C4-2B (cell line): ENCODE measurements around the gene GPHB5.
A peak's percentile ranks its signal among the peaks of the same experiment; 100 is the strongest.
"Not testable (repeated sequence)": the region's sequence is repeated elsewhere in the genome, so short reads cannot be mapped to it uniquely, and the experiment has no call there.

Source experiments
- H3K27ac ChIP-seq: fragments of 450-650 bp; 2 replicates; pipeline ENCODE4 v1.5.1; 2017
- CTCF ChIP-seq: fragments of 450-650 bp; conservative IDR thresholded peaks from 2 replicates; pipeline ENCODE4 v1.5.1; 2017; ENCODE audit warnings: mild to moderate bottlenecking
- ZFX ChIP-seq: fragments of 450-650 bp; IDR thresholded peaks from 2 replicates; pipeline ENCODE4 v1.6.1; 2017

GPHB5 gene

GRCh38 chr14:63342371-63342770 lies 23.6 kb upstream of the GPHB5 start:
- no peak for TF ChIP-seq CTCF
- no peak for TF ChIP-seq ZFX
- no peak overlapping the region for H3K27ac ChIP-seq

- no peak overlapping the region for H3K27ac ChIP-seq
- TF ChIP-seq CTCF (no peak), ZFX (no peak)
These were observed 10.3 kb upstream of the GPHB5 start for GRCh38 chr14:63328787-63329737.

- TF ChIP-seq CTCF (no peak), ZFX (no peak)
- H3K27ac ChIP-seq, result no peak overlapping the region
These were observed 8.1 kb upstream of the GPHB5 start for GRCh38 chr14:63326840-63327239.

DNA sequence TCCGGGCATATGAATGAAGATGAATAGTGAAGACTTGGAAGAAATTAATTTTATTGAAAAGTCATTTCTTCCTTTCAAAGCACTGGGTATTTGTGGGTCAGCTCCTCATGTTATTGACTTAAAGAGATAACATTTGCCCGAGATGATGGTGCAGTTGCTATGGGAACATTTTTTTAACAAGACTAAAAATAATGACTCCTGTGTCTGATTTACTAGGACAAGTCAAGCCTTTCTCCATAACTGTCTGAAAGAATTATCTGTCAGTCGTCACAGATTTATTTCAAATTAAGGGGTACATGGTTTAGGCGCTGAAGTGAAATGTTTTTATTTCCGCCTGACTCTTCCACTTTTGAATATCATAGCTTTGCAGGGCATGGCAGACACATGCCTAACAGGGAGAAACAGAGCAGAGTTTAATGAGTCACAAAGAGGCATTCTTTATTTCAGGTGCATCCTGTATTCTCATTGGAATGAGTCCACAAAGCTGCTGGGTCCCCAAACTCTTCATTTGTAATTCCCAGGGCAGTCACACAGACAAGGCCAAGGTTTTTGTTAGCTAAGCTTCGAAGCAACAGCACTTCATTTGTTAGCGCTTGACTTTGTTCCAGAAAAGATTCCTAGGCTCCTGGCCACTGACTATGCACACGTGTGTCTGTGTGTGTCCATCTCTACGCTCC lies 4.3 kb upstream of the GPHB5 start:
- TF ChIP-seq ZFX, result no peak
- TF ChIP-seq CTCF, result no peak
- no peak overlapping the region for H3K27ac ChIP-seq

- H3K27ac ChIP-seq, result no peak overlapping the region
- TF ChIP-seq CTCF (no peak), ZFX (no peak)
These were observed 3.7 kb upstream of the GPHB5 start for GRCh38 chr14:63322472-63322871.

DNA sequence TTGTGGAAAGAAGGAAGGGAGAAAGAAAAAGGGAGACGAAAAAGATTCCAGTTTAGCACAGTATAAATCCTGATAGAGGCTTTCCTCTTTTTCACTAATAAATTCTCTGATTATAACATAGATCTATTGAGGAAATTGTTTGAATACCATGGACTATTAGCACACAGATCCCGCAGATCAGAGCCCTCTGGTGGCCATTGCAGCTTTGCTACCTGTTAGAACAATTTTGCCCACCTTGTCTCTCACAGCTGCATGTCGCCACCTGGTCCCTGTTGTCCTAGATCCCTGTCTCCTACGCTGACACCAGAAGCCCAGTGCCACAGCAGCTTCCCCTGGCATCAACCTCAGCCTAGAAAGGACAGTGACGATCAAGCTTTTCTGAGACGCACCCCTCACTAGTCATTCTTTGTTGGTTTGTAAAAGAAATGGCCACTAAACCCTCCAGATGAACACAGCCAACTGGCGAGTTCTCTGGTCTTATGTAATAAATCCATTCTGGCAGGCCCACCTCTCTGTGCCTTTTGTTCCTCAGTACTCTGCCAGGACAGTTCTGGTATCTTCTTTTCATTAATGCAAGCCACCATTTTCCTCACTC lies 9.9 kb downstream of the GPHB5 start:
- H3K27ac ChIP-seq, result no peak overlapping the region
- peak; percentile 83 for TF ChIP-seq CTCF
- no peak for TF ChIP-seq ZFX

- H3K27ac ChIP-seq, result not testable (repeated sequence)
These were observed 14.3 kb downstream of the GPHB5 start for GRCh38 chr14:63304429-63304828.
